Lower leg skin (tissue), 4 donors: ENCODE data around the gene HEXIM2. TPM values are rescaled to one million over a fixed set of nuclear protein-coding genes. Genes with fewer than 3 reads are reported as not detected.

ENCODE experiments used
- DNase-seq, 2 donors: peaks; one replicate each; pipeline ENCODE4 v3.0.0-alpha.2; 2019; ENCODE audit warnings: low spot score in 2 of 2
- H3K4me3 ChIP-seq: fragments of 200-600 bp; sonication (generic); 2 replicates; pipeline ENCODE4 v1.5.1; 2017; ENCODE audit warnings: mild to moderate bottlenecking, low read depth; ENCODE audit not compliant: poor library complexity, severe bottlenecking
- POLR2A ChIP-seq, 2 donors: fragments of 450-650 bp; IDR thresholded peaks; one replicate each; pipeline ENCODE4 v1.6.1; 2016 to 2017; ENCODE audit warnings: antibody characterized with exemption in 2 of 2, mild to moderate bottlenecking in 1 of 2, moderate library complexity in 1 of 2
- WGBS, 2 donors: methylation state at CpG; one replicate each; pipeline ENCODE4 v1.1.5; 2018; 5-methylcytosine and 5-hydroxymethylcytosine counted together
- intact Hi-C: fragments of 100-400 bp; cut with DNase I; formaldehyde crosslinking; loops from one replicate; pipeline ENCODE4 v1.15.0; 2023; ENCODE audit warnings: low total_unique reads
- total RNA-seq, 4 donors: library from RNA; depleted of rRNA; stranded (reverse); fragments of >200 nt; gene quantifications; one replicate each; pipeline ENCODE4 v1.1.0, GENCODE V29; 2016
- TF ChIP-seq, protein P1 (sequence below), 3 donors: fragments of 450-650 bp; IDR thresholded peaks; one replicate each; pipeline ENCODE4 v1.5.1; 2016; ENCODE audit warnings: antibody characterized with exemption in 3 of 3, mild to moderate bottlenecking in 3 of 3, moderate library complexity in 2 of 3

HEXIM2 gene
- total RNA-seq, 4 donors from 2014 or later: 2.4 to 16.7 (median 5.8) TPM

DNA sequence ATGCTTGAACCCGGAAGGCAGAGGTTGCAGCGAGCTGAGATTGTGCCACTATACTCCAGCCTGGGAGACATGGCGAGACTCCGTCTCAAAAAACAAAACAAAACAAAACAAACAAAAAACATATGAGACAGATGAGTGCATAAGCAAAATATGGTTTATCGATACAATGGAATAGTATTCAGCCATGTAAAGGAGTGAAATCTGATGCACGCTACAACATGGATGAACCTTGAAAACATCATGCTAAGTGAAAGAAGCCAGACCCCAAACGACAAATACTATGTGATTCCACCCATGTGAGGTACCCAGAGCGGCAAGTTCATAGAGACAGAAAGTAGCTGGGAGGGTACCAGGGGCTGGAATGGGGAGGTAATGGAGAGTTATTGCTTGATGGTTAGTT, 36.2 kb upstream of the HEXIM2 start:
- no peak overlapping the region for H3K4me3 ChIP-seq
- TF ChIP-seq POLR2A (IDR thresholded peaks at IDR 0.05): no peak
- TF ChIP-seq, protein P1, sequence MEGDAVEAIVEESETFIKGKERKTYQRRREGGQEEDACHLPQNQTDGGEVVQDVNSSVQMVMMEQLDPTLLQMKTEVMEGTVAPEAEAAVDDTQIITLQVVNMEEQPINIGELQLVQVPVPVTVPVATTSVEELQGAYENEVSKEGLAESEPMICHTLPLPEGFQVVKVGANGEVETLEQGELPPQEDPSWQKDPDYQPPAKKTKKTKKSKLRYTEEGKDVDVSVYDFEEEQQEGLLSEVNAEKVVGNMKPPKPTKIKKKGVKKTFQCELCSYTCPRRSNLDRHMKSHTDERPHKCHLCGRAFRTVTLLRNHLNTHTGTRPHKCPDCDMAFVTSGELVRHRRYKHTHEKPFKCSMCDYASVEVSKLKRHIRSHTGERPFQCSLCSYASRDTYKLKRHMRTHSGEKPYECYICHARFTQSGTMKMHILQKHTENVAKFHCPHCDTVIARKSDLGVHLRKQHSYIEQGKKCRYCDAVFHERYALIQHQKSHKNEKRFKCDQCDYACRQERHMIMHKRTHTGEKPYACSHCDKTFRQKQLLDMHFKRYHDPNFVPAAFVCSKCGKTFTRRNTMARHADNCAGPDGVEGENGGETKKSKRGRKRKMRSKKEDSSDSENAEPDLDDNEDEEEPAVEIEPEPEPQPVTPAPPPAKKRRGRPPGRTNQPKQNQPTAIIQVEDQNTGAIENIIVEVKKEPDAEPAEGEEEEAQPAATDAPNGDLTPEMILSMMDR (IDR thresholded peaks at IDR 0.05): no peak
- no peak for DNase-seq
- 95 to 98% methylated on average over 8 of the region's 8 CpGs for WGBS, 2 donors
- intact Hi-C loops: no loop called here

DNA sequence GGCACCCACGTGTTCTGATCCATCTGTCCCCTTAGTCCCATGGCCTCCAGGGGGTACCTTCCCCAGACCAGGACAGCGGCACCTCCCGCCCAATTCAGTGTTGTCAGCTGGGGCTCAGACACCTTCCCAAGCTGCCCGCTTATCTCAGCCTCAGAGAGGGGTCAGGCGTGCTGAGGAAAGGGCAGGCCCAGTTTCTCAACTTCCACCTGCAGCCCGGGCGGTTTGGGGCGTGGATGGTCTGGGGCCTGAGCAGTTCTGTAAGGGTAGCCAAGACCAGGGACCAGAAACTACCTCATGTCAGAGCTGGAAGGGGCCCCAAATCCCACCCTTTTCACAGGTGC, 34.5 kb upstream of the HEXIM2 start:
- H3K4me3 ChIP-seq: no peak overlapping the region
- 66 to 74% methylated on average over 8 of the region's 8 CpGs for WGBS, 2 donors
- no peak for TF ChIP-seq POLR2A (IDR thresholded peaks at IDR 0.05)
- TF ChIP-seq, protein P1 (IDR thresholded peaks at IDR 0.05): no peak
- intact Hi-C loops: no loop called here
- no peak for DNase-seq

DNA sequence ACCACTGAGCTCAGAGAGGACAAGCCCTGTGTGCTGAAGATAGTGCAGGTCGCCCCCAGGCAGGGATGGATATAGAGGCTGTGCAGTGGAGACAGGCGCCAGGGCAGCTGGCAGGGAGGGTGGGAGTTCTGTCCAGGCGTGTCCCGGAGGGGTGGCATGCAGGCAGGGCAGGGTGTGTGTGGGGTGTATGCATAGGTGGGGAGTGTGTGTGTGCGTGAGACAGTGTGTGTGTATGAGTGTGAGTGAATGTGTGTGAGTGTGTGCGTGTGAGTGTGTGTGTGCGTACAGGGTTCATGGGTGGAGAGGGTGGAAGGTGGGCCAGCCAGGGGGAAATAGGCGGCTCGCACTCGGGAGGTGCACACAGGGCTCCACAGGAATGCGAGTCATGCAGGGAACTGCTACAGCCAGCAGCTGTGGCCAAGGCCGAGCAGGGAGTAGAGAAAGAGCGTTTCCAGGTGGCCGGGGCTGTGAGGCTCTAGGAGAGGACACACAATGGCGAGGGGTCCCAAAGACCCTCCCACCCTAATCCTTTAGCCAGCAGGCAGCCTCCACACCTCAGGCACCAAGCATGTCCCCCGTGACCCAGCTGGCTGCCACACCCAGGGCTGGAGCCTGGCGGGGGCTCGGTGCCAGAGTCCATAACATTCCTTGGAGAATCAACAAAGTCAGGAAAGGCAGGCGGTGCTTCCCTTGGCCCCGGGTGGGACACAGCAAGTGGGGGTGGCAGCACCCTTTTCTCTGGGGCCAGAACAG, 34.0 kb upstream of the HEXIM2 start:
- no peak overlapping the region for H3K4me3 ChIP-seq
- WGBS, 2 donors: 22 to 28% methylated on average over 18 to 20 of the region's 20 CpGs
- TF ChIP-seq POLR2A (IDR thresholded peaks at IDR 0.05): no peak
- TF ChIP-seq, protein P1 (IDR thresholded peaks at IDR 0.05): peak in 1 of 3 donors; percentile 57
- intact Hi-C loops: no loop called here
- peak in 1 of 2 donors; percentile 94 for DNase-seq

DNA sequence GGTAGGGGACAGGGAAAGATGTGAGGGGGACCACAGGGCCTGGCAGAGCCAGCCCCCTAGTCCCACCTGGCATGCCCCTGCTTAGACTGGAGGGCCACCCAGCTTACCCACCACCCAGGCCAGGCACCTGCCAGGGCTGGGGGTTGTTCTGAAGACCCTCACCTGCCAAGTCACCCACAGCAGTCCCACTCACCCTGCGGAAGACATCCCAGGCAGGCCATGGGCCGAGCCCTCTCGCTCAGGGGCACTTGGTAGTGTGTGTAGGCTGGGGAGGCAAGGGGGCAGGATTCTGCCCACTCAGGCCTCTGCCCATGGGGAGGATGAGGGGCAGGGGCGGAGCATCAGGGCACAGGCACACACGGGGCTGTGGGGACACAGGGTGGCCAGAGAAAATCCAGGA, 33.3 kb upstream of the HEXIM2 start:
- intact Hi-C loops: no loop called here
- DNase-seq: no peak
- no peak overlapping the region for H3K4me3 ChIP-seq
- WGBS, 2 donors: 69 to 83% methylated on average over 3 to 5 of the region's 5 CpGs
- no peak for TF ChIP-seq POLR2A (IDR thresholded peaks at IDR 0.05)
- TF ChIP-seq, protein P1 (IDR thresholded peaks at IDR 0.05): no peak

DNA sequence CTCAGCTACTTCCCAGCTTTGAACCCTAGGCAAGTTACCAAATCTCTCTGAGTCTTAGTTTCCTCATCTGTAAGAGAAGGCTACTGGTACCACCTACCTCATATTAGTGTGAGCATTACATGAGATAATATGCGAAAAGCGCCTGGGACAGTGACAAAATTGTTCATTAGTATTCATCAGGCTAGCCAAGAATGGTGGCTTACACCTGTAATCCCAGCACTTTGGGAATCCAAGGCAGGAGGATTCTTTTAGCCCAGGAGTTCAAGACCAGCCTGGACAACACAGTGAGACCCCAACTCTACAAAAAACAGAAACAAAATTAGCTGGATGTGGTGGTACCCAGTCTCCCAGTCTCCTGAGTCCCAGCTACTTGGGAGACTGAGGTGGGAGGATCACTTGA, 32.7 kb upstream of the HEXIM2 start:
- no peak for DNase-seq
- TF ChIP-seq POLR2A (IDR thresholded peaks at IDR 0.05): no peak
- TF ChIP-seq, protein P1 (IDR thresholded peaks at IDR 0.05): no peak
- intact Hi-C loops: no loop called here
- H3K4me3 ChIP-seq: no peak overlapping the region
- WGBS, 2 donors: 89 to 97% methylated on average over 2 of the region's 2 CpGs
